NCI-H2196 (cell line): ENCODE measurements around the gene FFAR3.
"Not testable (repeated sequence)": the region's sequence is repeated elsewhere in the genome, so short reads cannot be mapped to it uniquely, and the experiment has no call there.

Experiments used
- DNase-seq: peaks from one replicate; lab custom pipeline; 2025; ENCODE audit not compliant: unreplicated experiment; lab: John Stamatoyannopoulos, UW

The FFAR3 gene

GRCh38 chr19:35373492-35373891 is 15.2 kb downstream of the FFAR3 start:
- DNase-seq: no peak

GRCh38 chr19:35374031-35374430 is 15.8 kb downstream of the FFAR3 start:
- not testable (repeated sequence) for DNase-seq

- no peak for DNase-seq
Observed at GRCh38 chr19:35375505-35376307, 17.4 kb downstream of the FFAR3 start.

GRCh38 chr19:35377656-35378055 is 19.4 kb downstream of the FFAR3 start:
- no peak for DNase-seq

GRCh38 chr19:35378356-35378755 is 20.1 kb downstream of the FFAR3 start:
- DNase-seq: no peak

GRCh38 chr19:35379545-35379944 is 21.3 kb downstream of the FFAR3 start:
- not testable (repeated sequence) for DNase-seq

- DNase-seq: no peak
Observed at GRCh38 chr19:35379992-35380391, 21.7 kb downstream of the FFAR3 start.

GRCh38 chr19:35380450-35381124 is 22.3 kb downstream of the FFAR3 start:
- DNase-seq: no peak

- DNase-seq: no peak
Observed at GRCh38 chr19:35381318-35381717, 23.1 kb downstream of the FFAR3 start.

- DNase-seq: no peak
Observed at GRCh38 chr19:35381926-35382325, 23.7 kb downstream of the FFAR3 start.

- DNase-seq: no peak
Observed at GRCh38 chr19:35383536-35383935, 25.3 kb downstream of the FFAR3 start.

DNA sequence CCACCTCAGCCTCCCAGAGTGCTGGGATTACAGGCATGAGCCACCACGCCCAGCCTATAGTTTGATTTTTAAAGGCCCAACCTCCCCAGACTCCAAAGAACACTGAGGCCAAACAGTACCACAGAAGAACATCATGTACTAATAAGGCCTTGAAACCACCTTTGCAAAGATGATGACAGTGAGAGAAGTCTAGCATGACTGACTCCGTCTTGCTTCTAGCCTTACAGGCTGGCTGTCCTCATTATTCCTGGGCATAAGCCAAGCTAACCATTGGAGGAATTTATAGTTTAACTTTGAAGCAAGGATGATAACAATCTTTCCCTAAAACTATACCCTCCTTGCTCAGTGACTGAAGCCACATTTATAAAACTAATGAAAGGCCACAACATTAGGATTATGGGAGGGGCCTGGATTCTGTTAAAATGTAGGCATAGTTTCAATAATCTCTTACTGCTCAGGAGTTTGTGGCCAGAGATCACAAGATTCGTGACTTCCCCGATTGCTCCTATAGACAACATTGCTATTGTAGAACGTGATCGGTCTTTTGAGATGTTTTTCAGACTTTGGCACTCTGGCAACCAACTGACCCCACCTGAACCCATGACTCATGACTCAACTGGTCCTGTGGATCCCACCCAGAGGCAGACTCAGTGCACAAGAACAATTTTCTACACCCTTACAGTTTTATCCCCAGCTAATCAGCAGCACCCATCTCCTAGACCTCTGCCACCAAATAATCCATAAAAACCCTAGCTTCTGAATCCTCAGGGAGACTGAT is 30.2 kb downstream of the FFAR3 start:
- no peak for DNase-seq

DNA sequence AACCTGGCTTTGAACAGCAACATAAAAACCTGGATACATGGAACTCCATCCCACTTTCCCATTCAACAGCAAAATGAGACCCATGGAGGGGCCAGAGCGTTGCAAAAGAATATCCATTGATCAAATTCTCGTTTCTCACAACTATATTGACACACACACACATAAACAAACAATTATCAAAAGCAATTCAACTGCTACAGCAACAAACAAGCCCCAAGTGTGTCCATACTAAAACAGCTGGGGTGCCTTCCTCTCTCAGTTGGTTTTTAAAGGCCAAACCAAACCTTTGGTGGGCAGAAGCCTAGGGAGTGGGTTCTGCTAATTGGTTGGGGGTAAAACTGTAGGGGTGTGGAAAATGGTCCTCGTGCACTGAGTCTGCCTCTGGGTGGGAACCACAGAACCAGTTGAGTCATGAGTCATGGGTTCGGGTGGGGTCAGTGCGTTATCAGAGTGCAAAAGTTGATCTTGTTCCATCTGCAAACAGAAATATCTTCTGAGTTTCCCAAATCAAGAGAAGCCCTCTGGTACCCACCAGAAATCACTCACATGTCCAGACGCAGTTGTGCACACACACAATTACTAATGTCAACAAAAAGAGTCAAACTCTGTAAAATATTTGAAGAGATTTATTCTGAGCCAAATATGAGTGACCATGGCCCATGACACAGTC is 31.1 kb downstream of the FFAR3 start:
- no peak for DNase-seq

GRCh38 chr19:35392742-35393715 is 34.8 kb downstream of the FFAR3 start:
- DNase-seq: no peak

GRCh38 chr19:35395382-35396199 is 37.3 kb downstream of the FFAR3 start:
- DNase-seq: no peak

DNA sequence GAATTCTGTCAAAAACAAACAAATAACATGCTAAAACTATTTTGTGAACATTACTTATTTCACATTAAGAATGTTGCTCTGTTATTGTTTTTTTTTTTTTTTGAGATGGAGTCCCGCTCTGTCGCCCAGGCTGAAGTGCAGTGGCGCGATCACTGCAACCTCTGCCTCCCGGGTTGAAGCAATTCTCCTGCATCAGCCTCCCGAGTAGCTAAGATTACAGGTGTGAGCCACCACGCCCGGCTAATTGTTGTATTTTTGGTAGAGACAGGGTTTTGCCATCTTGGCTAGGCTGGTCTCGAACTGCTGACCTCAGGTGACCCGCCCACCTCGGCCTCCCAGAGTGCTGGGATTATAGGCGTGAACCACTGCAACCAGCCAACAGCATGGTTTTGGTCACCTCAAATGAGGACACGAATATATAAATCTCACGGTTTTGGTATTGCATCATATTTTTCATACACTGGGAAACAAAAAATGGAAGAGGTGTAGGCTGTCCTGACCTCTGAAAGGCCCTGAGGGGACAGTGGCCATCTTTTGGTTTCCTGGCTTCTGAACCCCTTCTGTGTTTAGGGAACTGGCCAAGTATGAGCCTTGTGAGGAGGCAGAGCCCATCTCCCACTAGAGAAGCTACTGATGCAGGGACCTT is 38.1 kb downstream of the FFAR3 start:
- DNase-seq: no peak

DNA sequence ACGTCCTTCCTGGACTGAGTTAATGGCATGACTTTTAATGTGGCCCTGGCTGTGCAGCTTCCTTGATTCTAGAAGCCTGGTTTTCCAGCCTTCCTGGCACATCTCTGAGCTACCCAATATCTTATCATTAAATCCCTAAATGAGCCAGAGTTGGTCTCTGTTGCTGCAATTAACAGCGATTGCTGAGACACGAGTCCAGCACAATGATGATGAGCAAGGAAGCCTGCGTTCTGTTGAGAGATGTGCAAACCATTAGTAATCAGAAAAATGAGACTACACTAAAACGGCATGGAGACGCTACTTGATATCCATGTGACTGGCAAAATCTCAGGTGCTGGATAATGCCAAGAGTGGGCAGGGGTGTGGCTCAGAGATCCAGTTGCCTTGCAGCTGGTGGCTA is 38.8 kb downstream of the FFAR3 start:
- no peak for DNase-seq

GRCh38 chr19:35398570-35398969 is 40.3 kb downstream of the FFAR3 start:
- DNase-seq: no peak

DNA sequence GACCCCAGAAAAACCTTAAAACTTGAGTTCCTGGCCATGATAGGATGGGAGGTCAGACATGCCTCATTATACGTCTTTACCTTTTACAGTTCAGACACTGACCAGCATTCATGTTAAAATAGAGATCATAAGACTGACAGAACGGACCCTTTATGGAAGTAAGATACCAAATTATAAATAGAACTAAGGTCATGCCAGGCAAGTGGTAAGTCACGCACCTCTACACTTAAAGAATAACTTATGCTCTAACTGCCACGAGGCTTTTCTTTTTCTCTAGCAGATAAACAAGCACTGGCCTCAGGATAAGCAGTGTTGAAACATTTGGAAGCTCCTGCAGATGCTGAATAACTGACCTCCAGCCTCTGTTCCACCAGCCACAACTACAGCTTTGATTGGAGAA is 41.0 kb downstream of the FFAR3 start:
- DNase-seq: no peak
